B cell (primary cell): ENCODE data around the gene PREB.

Experiments used
- CTCF ChIP-seq: fragments of 200-600 bp; IDR thresholded peaks from one replicate; pipeline ENCODE4 v1.8.0; 2022; ENCODE audit warnings: antibody characterized with exemption, mild to moderate bottlenecking
- EZH2 ChIP-seq: IDR thresholded peaks from 2 replicates; pipeline ENCODE4 v1.6.1; 2012; ENCODE audit warnings: borderline replicate concordance, low read depth, mild to moderate bottlenecking, moderate library complexity, low read length; ENCODE audit not compliant: insufficient read depth, poor library complexity, severe bottlenecking

GRCh38 chr2:27139310-27139709, 4.9 kb upstream of the PREB start, which contains the start of gene PRR30:
- TF ChIP-seq EZH2 (no peak), CTCF (no peak)
